GM23338 (cell line): ENCODE data around the gene RNF34. TPM values are rescaled to one million over a fixed set of nuclear protein-coding genes. Genes with fewer than 3 reads are reported as not detected.

Experiments used
- ATAC-seq: fragments of 200-7000 bp; cut with Tn5 transposase; 3 replicates; pipeline ENCODE4 v1.9.1; 2020
- DNase-seq: peaks from one replicate; pipeline ENCODE4 v3.0.0-alpha.2; 2015; ENCODE audit warnings: low spot score
- H2AFZ ChIP-seq: fragments of 200-600 bp; sonication (generic); 2 replicates; pipeline ENCODE4 v1.8.0; 2016; ENCODE audit warnings: antibody characterized with exemption, mild to moderate bottlenecking, moderate library complexity
- H3F3A ChIP-seq: fragments of 200-600 bp; sonication (generic); replicated peaks from 2 replicates; pipeline ENCODE4 v1.8.0; 2017; ENCODE audit warnings: antibody characterized with exemption, mixed run types, low read depth
- H3K27ac ChIP-seq: fragments of 200-600 bp; sonication (generic); 2 replicates; pipeline ENCODE4 v1.6.1; 2016; ENCODE audit warnings: low read depth
- H3K27me3 ChIP-seq: fragments of 200-600 bp; sonication (generic); 2 replicates; pipeline ENCODE4 v1.8.0; 2016; ENCODE audit warnings: mild to moderate bottlenecking, mixed run types, moderate library complexity; ENCODE audit not compliant: insufficient read depth
- H3K36me3 ChIP-seq: fragments of 200-600 bp; sonication (generic); 2 replicates; pipeline ENCODE4 v1.8.0; 2016; ENCODE audit warnings: mild to moderate bottlenecking; ENCODE audit not compliant: insufficient read depth
- H3K4me1 ChIP-seq: fragments of 200-600 bp; sonication (generic); 2 replicates; pipeline ENCODE4 v1.8.0; 2016; ENCODE audit warnings: mild to moderate bottlenecking, moderate library complexity; ENCODE audit not compliant: insufficient read depth
- H3K4me2 ChIP-seq: fragments of 200-600 bp; sonication (generic); 2 replicates; pipeline ENCODE4 v1.7.1; 2017; ENCODE audit warnings: mixed run types
- H3K4me3 ChIP-seq: fragments of 200-600 bp; sonication (generic); 2 replicates; pipeline ENCODE4 v1.6.1; 2016; ENCODE audit warnings: mixed run types
- H3K79me2 ChIP-seq: fragments of 200-600 bp; sonication (generic); replicated peaks from 2 replicates; pipeline ENCODE4 v1.8.0; 2017; ENCODE audit warnings: mild to moderate bottlenecking; ENCODE audit not compliant: insufficient read depth
- H3K9me2 ChIP-seq: fragments of 200-600 bp; sonication (generic); 2 replicates; pipeline ENCODE4 v1.8.0; 2017; ENCODE audit not compliant: insufficient read depth
- H4K20me1 ChIP-seq: fragments of 200-600 bp; sonication (generic); replicated peaks from 2 replicates; pipeline ENCODE4 v1.8.0; 2017; ENCODE audit warnings: mild to moderate bottlenecking; ENCODE audit not compliant: insufficient read depth
- H3K27ac Mint-ChIP-seq: 2 replicates; pipeline ENCODE4 v1.8.0; 2020; ENCODE audit warnings: inconsistent platforms, mild to moderate bottlenecking, moderate library complexity, mixed read lengths
- H3K27me3 Mint-ChIP-seq: 3 replicates; pipeline ENCODE4 v1.8.0; 2022; ENCODE audit warnings: low read depth, mild to moderate bottlenecking, moderate library complexity, mixed read lengths, inconsistent platforms; ENCODE audit not compliant: insufficient read depth, poor library complexity
- H3K36me3 Mint-ChIP-seq: 3 replicates; pipeline ENCODE4 v1.8.0; 2021; ENCODE audit warnings: low read depth, mild to moderate bottlenecking, inconsistent platforms, moderate library complexity, mixed read lengths
- H3K4me1 Mint-ChIP-seq: 3 replicates; pipeline ENCODE4 v1.8.0; 2020; ENCODE audit warnings: mild to moderate bottlenecking, inconsistent platforms, mixed read lengths
- H3K4me3 Mint-ChIP-seq: 3 replicates; pipeline ENCODE4 v1.8.0; 2021; ENCODE audit warnings: moderate library complexity, mild to moderate bottlenecking, inconsistent platforms, mixed read lengths
- H3K9me3 Mint-ChIP-seq: 3 replicates; pipeline ENCODE4 v1.8.0; 2020; ENCODE audit warnings: moderate library complexity, mild to moderate bottlenecking, inconsistent platforms, mixed read lengths
- CTCF ChIP-seq, 2 experiments: fragments of 200-600 bp in 1 of 2; sonication (generic) in 1 of 2; conservative IDR thresholded peaks; 2 replicates each; pipeline versions ENCODE4 v1.5.1 to v1.6.1; 2016 to 2017; ENCODE audit warnings: antibody characterized with exemption in 2 of 2, low read depth in 2 of 2, mild to moderate bottlenecking in 2 of 2, moderate library complexity in 1 of 2
- ETS1 ChIP-seq: IDR thresholded peaks from 2 replicates; pipeline ENCODE4 v1.6.1; 2016; ENCODE audit warnings: antibody characterized with exemption
- EZH2 ChIP-seq: fragments of 200-600 bp; sonication (generic); IDR thresholded peaks from one replicate; pipeline ENCODE4 v1.8.0; 2017; ENCODE audit warnings: antibody characterized with exemption, mild to moderate bottlenecking, low read depth; ENCODE audit not compliant: unreplicated experiment
- EZH2phosphoT487 ChIP-seq: fragments of 200-600 bp; sonication (generic); IDR thresholded peaks from one replicate; pipeline ENCODE4 v1.8.1; 2018; ENCODE audit warnings: antibody characterized with exemption; ENCODE audit not compliant: unreplicated experiment
- JUNB ChIP-seq: IDR thresholded peaks from one replicate; pipeline ENCODE4 v1.6.1; 2016; ENCODE audit warnings: antibody characterized with exemption; ENCODE audit not compliant: unreplicated experiment
- POLR2AphosphoS5 ChIP-seq: IDR thresholded peaks from 2 replicates; pipeline ENCODE4 v1.6.1; 2016; ENCODE audit warnings: antibody characterized with exemption, low read depth
- REST ChIP-seq: IDR thresholded peaks from one replicate; pipeline ENCODE4 v1.6.1; 2018; ENCODE audit warnings: antibody characterized with exemption; ENCODE audit not compliant: unreplicated experiment
- STAT1 ChIP-seq: IDR thresholded peaks from one replicate; pipeline ENCODE4 v1.6.1; 2016; ENCODE audit warnings: antibody characterized with exemption; ENCODE audit not compliant: unreplicated experiment
- ZNF114 ChIP-seq: fragments of 250-450 bp; sonication (Bioruptor Pico); IDR thresholded peaks from 2 replicates; pipeline ENCODE4 v1.5.0; 2020; ENCODE audit warnings: mild to moderate bottlenecking, moderate library complexity
- ZNF331 ChIP-seq: fragments of 250-450 bp; sonication (Bioruptor Pico); IDR thresholded peaks from 2 replicates; pipeline ENCODE4 v1.5.0; 2020; ENCODE audit warnings: low read depth, mild to moderate bottlenecking, moderate library complexity
- polyA plus RNA-seq: library from polyadenylated mRNA; unstranded; fragments of >200 nt; fragmentation: Nextera tagmentation; extraction: Ambion mirVana; gene quantifications from 2 replicates; pipeline ENCODE4 v1.2.1, GENCODE V29; 2016
- total RNA-seq: library from RNA; depleted of rRNA; stranded (reverse); fragments of >200 nt; shearing (Covaris generic); gene quantifications from 2 replicates; pipeline ENCODE4 v1.2.3, GENCODE V29; 2014

RNF34 gene
- total and polyA plus RNA-seq, 2 experiments from 2014 or later: 47.2 to 63.3 TPM

- Histone ChIP-seq H3K27ac (no peak overlapping the region), H3F3A (no peaks in the 10 kb centered on the region), H3K4me2 (no peak overlapping the region), H3K4me1 (no peaks in the 10 kb centered on the region), H3K4me3 (no peak overlapping the region), H4K20me1 (no peaks in the 10 kb centered on the region), H3K79me2 (no peaks in the 10 kb centered on the region), H2AFZ (no peak overlapping the region), H3K36me3 (no peaks in the 10 kb centered on the region), H3K27me3 (no peaks in the 10 kb centered on the region), H3K9me2 (no peaks in the 10 kb centered on the region)
- ATAC-seq (no peak), DNase-seq (no peak)
- no peak overlapping the region for H3K4me3 Mint-ChIP-seq
- no peak for TF ChIP-seq REST
- TF ChIP-seq EZH2: no peak
- no peak for TF ChIP-seq JUNB
- TF ChIP-seq ZNF331 (CRISPR knock-in tag): no peak
- TF ChIP-seq ETS1: no peak
- TF ChIP-seq CTCF (conservative IDR thresholded peaks at IDR 0.05; ENCODE audit: low read depth in 2 of 2): no peak
- no peak for TF ChIP-seq STAT1
- H3K9me3 Mint-ChIP-seq: no peaks in the 10 kb centered on the region
- H3K27ac Mint-ChIP-seq: no peak overlapping the region
- H3K4me1 Mint-ChIP-seq: no peaks in the 10 kb centered on the region
- H3K36me3 Mint-ChIP-seq: no peaks in the 10 kb centered on the region
- peaks cover 6% of the 10 kb centered on the region for H3K27me3 Mint-ChIP-seq
These were observed 8.1 kb upstream of the RNF34 start for GRCh38 chr12:121391619-121392324.

GRCh38 chr12:121392325-121392716 is 7.6 kb upstream of the RNF34 start:
- no peaks in the 10 kb centered on the region for H3K9me3 Mint-ChIP-seq
- H3K27me3 Mint-ChIP-seq: peaks cover 6% of the 10 kb centered on the region
- H3K27me3 ChIP-seq: no peaks in the 10 kb centered on the region
- no peaks in the 10 kb centered on the region for H3K36me3 Mint-ChIP-seq
- H3F3A ChIP-seq: no peaks in the 10 kb centered on the region
- no peaks in the 10 kb centered on the region for H3K4me1 Mint-ChIP-seq
- H3K36me3 ChIP-seq: no peaks in the 10 kb centered on the region
- no peak overlapping the region for H3K4me3 Mint-ChIP-seq
- H3K79me2 ChIP-seq: no peaks in the 10 kb centered on the region
- no peak overlapping the region for H2AFZ ChIP-seq
- H3K4me1 ChIP-seq: no peaks in the 10 kb centered on the region
- no peak overlapping the region for H3K27ac Mint-ChIP-seq
- no peak overlapping the region for H3K27ac ChIP-seq
- DNase-seq: no peak
- no peak overlapping the region for H3K4me2 ChIP-seq
- ATAC-seq: no peak
- H3K4me3 ChIP-seq: no peak overlapping the region
- H4K20me1 ChIP-seq: no peaks in the 10 kb centered on the region
- no peaks in the 10 kb centered on the region for H3K9me2 ChIP-seq
- TF ChIP-seq ZNF114: no peak
- TF ChIP-seq ETS1: no peak
- TF ChIP-seq ZNF331 (CRISPR knock-in tag): no peak
- TF ChIP-seq REST: no peak
- no peak for TF ChIP-seq POLR2AphosphoS5
- no peak for TF ChIP-seq EZH2phosphoT487
